CD4-positive, alpha-beta T cell treated with Interferon alpha-2 for 1 hour (primary cell): Measurements from ENCODE around the gene ARSH.
"Not testable (repeated sequence)": the region's sequence is repeated elsewhere in the genome, so short reads cannot be mapped to it uniquely, and the experiment has no call there.

Experiments
- DNase-seq, 2 donors: peaks; one replicate each; pipeline ENCODE4 v3.0.0-alpha.2; 2020 to 2022

Gene ARSH

GRCh38 chrX:3044196-3044595, 37.9 kb downstream of the ARSH start:
- DNase-seq, result no peak

- no peak for DNase-seq
Observed at GRCh38 chrX:3044671-3045070, 38.3 kb downstream of the ARSH start.

GRCh38 chrX:3046253-3047240, 40.2 kb downstream of the ARSH start:
- DNase-seq, result no peak

GRCh38 chrX:3050523-3051175, 44.3 kb downstream of the ARSH start:
- not testable (repeated sequence) for DNase-seq

- DNase-seq, result no peak
Observed at GRCh38 chrX:3052860-3053259, 46.5 kb downstream of the ARSH start.

GRCh38 chrX:3066555-3066954, 60.2 kb downstream of the ARSH start:
- no peak for DNase-seq

GRCh38 chrX:3075959-3076358, 69.6 kb downstream of the ARSH start:
- DNase-seq, result no peak

- no peak for DNase-seq
Observed at GRCh38 chrX:3076416-3076991, 70.2 kb downstream of the ARSH start.
